Gastroesophageal sphincter (tissue), 4 donors: ENCODE measurements around the gene SLA2. TPM values are rescaled to one million over a fixed set of nuclear protein-coding genes. Genes with fewer than 3 reads are reported as not detected.
A peak's percentile ranks its signal among the peaks of the same experiment; 100 is the strongest.

Experiments
- ATAC-seq: fragments of 150-250 bp; one replicate; pipeline ENCODE4 v1.9.1; 2016; ENCODE audit warnings: mild to moderate bottlenecking, moderate library complexity
- H3K27ac ChIP-seq, 4 donors: fragments of 200-600 bp; sonication (generic) in 3 of 4; 1 replicate in 3 of 4; 2 replicates in 1 of 4; pipeline ENCODE4 v1.5.1; 2016 to 2019
- H3K27me3 ChIP-seq: fragments of 200-600 bp; sonication (generic); one replicate; pipeline ENCODE4 v1.5.1; 2019
- H3K36me3 ChIP-seq, 2 donors: fragments of 200-600 bp; sonication (generic); one replicate each; pipeline ENCODE4 v1.5.1; 2019; ENCODE audit warnings: control low read depth in 1 of 2
- H3K4me1 ChIP-seq, 3 donors: fragments of 200-600 bp; sonication (generic); 1 replicate in 2 of 3; 2 replicates in 1 of 3; pipeline ENCODE4 v1.5.1; 2016 to 2019; ENCODE audit warnings: control low read depth in 2 of 3
- H3K4me3 ChIP-seq, 2 donors: fragments of 200-600 bp; sonication (generic); one replicate each; pipeline ENCODE4 v1.5.1; 2019; ENCODE audit warnings: mild to moderate bottlenecking in 1 of 2, moderate library complexity in 1 of 2
- H3K9me3 ChIP-seq, 3 donors: fragments of 200-600 bp; sonication (generic); one replicate each; pipeline ENCODE4 v1.5.1; 2017 to 2019; ENCODE audit warnings: control low read depth in 2 of 3
- EP300 ChIP-seq: sonication (generic); formaldehyde crosslinking; IDR thresholded peaks from one replicate; pipeline ENCODE4 v1.6.1; 2017; ENCODE audit warnings: antibody characterized with exemption, mild to moderate bottlenecking
- POLR2A ChIP-seq, 2 donors: fragments of 450-650 bp; IDR thresholded peaks; one replicate each; pipeline ENCODE4 v1.6.1; 2017; ENCODE audit warnings: antibody characterized with exemption in 2 of 2, mild to moderate bottlenecking in 2 of 2, moderate library complexity in 1 of 2
- POLR2AphosphoS5 ChIP-seq: sonication (generic); formaldehyde crosslinking; IDR thresholded peaks from one replicate; pipeline ENCODE4 v1.6.1; 2017; ENCODE audit warnings: antibody characterized with exemption
- WGBS, 2 donors: methylation state at CpG; one replicate each; pipeline ENCODE4 v1.1.5; 2018; ENCODE audit warnings: low coverage in 1 of 2; 5-methylcytosine and 5-hydroxymethylcytosine counted together
- total RNA-seq, 4 donors: library from RNA; depleted of rRNA; stranded (reverse); fragments of >200 nt; gene quantifications; one replicate each; pipeline ENCODE4 v1.1.0, GENCODE V29; 2016
- TF ChIP-seq, protein P1 (sequence below), 4 experiments: fragments of 200-600 bp in 2 of 4; fragments of 450-650 bp in 2 of 4; sonication (generic) in 1 of 4; IDR thresholded peaks; one replicate each; pipeline ENCODE4 v1.5.1; 2017 to 2019; ENCODE audit warnings: antibody characterized with exemption in 4 of 4, mild to moderate bottlenecking in 2 of 4, moderate library complexity in 2 of 4

Gene SLA2
- total RNA-seq, 4 donors from 2014 or later: 0.13 TPM; not detected in 3

DNA sequence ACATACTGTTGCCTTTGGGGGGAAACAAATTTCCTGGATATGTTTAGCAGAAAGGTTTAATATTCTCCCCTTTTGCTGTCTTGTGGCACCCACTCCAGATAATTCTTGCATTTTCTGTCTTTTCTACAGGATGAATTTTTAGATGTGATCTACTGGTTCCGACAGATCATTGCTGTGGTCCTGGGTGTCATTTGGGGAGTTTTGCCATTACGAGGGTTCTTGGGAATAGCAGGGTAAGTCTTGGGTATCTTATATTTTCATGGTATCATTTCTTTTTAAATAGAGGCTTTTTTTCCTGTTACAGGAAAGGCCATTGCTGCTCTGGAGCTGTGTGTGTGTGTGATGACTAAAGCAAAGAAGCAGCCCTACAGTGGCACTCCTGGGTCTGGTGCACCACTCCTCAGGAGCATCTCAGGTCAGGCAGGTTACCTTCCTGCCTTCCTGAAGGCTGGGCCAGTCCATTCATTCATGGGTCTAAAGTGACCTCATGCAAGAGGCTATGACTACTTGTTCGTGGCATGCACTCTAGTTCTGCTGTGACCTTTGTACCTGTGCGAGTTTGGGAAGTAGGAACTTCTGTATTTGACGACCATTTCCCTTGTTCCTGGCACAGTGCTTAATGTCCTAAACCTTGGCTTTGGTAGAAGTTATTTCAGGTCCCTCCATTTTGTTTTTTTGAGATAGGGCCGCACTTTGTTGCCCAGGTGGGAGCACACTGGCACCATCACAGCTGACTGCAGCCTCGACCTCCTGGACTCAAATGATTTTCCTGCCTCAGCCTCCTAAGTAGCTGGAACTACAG is 38.2 kb downstream of the SLA2 start:
- no peak for TF ChIP-seq POLR2AphosphoS5
- TF ChIP-seq EP300: no peak
- TF ChIP-seq, protein P1, sequence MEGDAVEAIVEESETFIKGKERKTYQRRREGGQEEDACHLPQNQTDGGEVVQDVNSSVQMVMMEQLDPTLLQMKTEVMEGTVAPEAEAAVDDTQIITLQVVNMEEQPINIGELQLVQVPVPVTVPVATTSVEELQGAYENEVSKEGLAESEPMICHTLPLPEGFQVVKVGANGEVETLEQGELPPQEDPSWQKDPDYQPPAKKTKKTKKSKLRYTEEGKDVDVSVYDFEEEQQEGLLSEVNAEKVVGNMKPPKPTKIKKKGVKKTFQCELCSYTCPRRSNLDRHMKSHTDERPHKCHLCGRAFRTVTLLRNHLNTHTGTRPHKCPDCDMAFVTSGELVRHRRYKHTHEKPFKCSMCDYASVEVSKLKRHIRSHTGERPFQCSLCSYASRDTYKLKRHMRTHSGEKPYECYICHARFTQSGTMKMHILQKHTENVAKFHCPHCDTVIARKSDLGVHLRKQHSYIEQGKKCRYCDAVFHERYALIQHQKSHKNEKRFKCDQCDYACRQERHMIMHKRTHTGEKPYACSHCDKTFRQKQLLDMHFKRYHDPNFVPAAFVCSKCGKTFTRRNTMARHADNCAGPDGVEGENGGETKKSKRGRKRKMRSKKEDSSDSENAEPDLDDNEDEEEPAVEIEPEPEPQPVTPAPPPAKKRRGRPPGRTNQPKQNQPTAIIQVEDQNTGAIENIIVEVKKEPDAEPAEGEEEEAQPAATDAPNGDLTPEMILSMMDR (IDR thresholded peaks at IDR 0.05): no peak
- TF ChIP-seq POLR2A (IDR thresholded peaks at IDR 0.05): no peak
- no peak for ATAC-seq
- Histone ChIP-seq H3K4me3 (no peak overlapping the region), H3K36me3 (peaks cover 0 to 54% of the 10 kb centered on the region in 2 donors), H3K27me3 (no peaks in the 10 kb centered on the region), H3K27ac (no peak overlapping the region), H3K4me1 (peaks cover 0 to 31% (median 0%) of the 10 kb centered on the region in 3 donors), H3K9me3 (no peaks in the 10 kb centered on the region)
- WGBS, 2 donors: 76 to 79% methylated on average over 4 to 7 of the region's 7 CpGs

DNA sequence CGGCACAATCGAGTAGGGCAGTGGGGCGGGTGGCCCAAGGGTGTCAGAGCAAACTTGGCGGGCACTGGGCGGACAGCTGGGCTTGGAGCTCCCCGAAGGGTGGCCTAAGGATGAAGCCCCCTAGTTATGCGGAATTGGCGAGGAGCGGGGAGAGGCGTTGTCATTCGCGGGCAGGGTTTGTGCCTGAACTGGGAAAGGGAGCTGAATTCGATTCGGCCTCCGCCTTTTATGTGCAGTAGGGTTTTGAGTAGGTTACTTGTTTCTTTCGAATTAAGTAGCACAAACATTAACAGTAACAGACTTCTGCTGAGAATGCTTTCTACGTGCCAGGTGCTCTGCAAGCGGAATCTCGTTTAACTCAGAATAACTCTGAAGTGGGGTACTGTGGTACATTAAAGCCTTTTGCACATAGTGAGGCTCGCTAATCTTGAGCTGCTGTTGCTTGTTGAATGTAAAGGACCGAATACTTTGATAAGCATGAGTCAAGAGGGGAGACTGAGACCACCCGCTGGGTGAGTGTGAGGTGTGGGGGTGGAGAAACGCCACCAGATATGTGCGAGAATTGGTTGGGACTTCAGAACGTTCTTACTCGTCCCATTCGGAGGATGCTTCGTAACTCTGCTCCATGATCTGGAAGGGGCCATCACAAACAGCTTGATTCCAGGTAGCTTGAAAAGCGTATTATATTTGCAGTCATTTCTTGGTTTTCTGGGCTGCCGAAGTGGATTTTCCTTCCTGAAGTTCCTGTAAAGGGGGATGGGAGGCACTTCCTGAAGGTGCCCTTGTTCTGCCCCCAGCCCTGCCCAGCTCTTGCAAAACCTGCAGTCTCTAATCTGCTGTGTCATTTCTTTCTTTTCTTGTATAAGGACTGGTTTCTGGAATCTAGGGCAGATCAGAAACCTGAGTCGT is 39.6 kb downstream of the SLA2 start:
- 2% methylated on average over 11 to 26 of the region's 31 CpGs for WGBS, 2 donors
- peaks cover 0 to 40% of the 10 kb centered on the region in 2 donors for H3K36me3 ChIP-seq
- H3K4me1 ChIP-seq: peaks cover 0 to 31% (median 0%) of the 10 kb centered on the region in 3 donors
- no peaks in the 10 kb centered on the region for H3K9me3 ChIP-seq
- no peaks in the 10 kb centered on the region for H3K27me3 ChIP-seq
- H3K4me3 ChIP-seq: peak overlapping the region; percentile 81 to 98
- H3K27ac ChIP-seq: peak overlapping the region; percentile 73 to 96 (median 93)
- ATAC-seq: no peak
- TF ChIP-seq POLR2A (IDR thresholded peaks at IDR 0.05): no peak
- TF ChIP-seq, protein P1 (IDR thresholded peaks at IDR 0.05): no peak
- no peak for TF ChIP-seq EP300
- TF ChIP-seq POLR2AphosphoS5: no peak

DNA sequence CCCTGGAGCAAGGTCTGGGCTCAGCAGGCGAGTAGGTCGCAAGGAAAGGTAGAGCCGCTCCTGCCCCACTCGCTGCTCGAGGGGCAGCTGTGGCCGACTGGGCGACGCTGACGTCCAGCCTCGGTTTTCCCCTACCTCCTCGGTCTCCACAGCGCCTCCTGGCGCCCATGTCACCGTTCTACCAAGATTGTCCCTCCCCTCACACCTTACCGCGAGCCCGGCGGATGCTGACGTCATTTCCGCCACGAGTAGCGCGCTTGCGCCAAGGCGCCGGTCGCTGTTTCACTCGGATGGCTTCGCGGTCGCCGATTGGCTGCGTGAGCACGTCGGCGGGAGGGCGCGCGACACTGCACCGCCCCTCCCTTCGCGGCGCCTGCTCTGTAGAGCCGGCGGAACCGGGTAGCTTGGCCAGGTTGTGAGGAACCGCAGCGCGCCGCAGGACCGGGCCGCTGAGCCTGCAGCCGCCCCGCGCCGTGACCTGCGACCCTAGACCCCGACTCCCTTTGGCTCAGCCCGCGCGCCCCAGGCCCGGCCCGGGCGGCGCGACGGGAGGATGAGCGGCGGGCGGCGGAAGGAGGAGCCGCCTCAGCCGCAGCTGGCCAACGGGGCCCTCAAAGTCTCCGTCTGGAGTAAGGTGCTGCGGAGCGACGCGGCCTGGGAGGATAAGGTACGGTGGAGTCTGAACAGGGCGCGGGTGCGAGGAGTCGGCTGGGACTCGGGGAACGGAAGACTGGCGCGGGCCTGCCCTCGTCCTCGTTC is 40.4 kb downstream of the SLA2 start, which contains the start of gene RAB5IF:
Gene RAB5IF (plus strand): TSS at position 381 of the 759 bp plus-strand sequence. CDS start 173 bp downstream, at position 554.
- no peaks in the 10 kb centered on the region for H3K27me3 ChIP-seq
- TF ChIP-seq, protein P1 (IDR thresholded peaks at IDR 0.05): peak; percentile 34 to 96 (median 90)
- TF ChIP-seq POLR2A (IDR thresholded peaks at IDR 0.05): peak; percentile 52 to 68
- peak; percentile 87 for TF ChIP-seq POLR2AphosphoS5
- no peak for TF ChIP-seq EP300
- no peaks in the 10 kb centered on the region for H3K9me3 ChIP-seq
- peak; percentile 98 for ATAC-seq
- H3K4me3 ChIP-seq: peak within 1 kb of the TSS; percentile 81 to 98
- WGBS, 2 donors: no CpG with 5 or more reads among the region's 90 CpGs
- H3K27ac ChIP-seq: peak within 1 kb of the TSS; percentile 73 to 96 (median 93)
- peaks cover 0 to 32% of the 10 kb centered on the region in 2 donors for H3K36me3 ChIP-seq
- H3K4me1 ChIP-seq: peaks cover 0 to 31% (median 0%) of the 10 kb centered on the region in 3 donors

DNA sequence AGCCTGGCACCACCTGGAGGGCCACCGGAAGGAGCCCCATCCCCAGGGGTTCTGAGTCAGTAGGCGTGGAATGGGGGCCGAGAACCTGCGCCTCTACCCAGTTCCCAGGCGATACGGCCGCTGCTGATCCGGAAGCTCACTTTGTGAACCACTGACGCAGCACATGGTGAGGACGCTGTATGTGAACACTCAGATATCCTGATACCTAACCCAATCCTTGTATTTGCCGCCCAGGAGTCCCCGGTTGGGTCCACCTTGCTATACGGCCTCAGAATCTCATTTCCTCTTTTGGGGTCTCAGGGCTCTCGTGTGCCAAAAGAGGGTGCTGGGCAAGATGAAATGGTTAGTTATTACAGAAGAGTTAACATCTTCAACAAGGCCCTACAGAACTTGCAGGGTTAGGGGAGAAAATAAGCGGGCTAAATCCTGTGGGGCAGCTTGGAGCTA is 41.0 kb downstream of the SLA2 start:
- TF ChIP-seq, protein P1 (IDR thresholded peaks at IDR 0.05): no peak
- no peak for TF ChIP-seq POLR2AphosphoS5
- TF ChIP-seq POLR2A (IDR thresholded peaks at IDR 0.05): no peak
- no peak for TF ChIP-seq EP300
- Histone ChIP-seq H3K27ac (peak overlapping the region; percentile 13 to 96 (median 93)), H3K36me3 (peaks cover 0 to 26% of the 10 kb centered on the region in 2 donors), H3K4me3 (peak overlapping the region in 1 of 2 donors; percentile 98), H3K27me3 (no peaks in the 10 kb centered on the region), H3K9me3 (no peaks in the 10 kb centered on the region), H3K4me1 (peaks cover 0 to 31% (median 0%) of the 10 kb centered on the region in 3 donors)
- ATAC-seq: no peak
- whole genome bisulfite sequencing, 2 donors: 45% methylated on average over 12 of the region's 15 CpGs; no CpG with 5 or more reads in 1 of the 2 donors
